B cell (primary cell): Measurements from ENCODE around the gene TP53. TPM values are rescaled to one million over a fixed set of nuclear protein-coding genes. Genes with fewer than 3 reads are reported as not detected.

Experiments used
- ATAC-seq: fragments of 200-7000 bp; cut with Tn5 transposase; one replicate; pipeline ENCODE4 v1.10.0; 2021; ENCODE audit warnings: low read depth, mild to moderate bottlenecking, moderate number of reproducible peaks, moderate library complexity
- CTCF ChIA-PET: fragments of 350-600 bp; sonication (Branson Sonifier 250); formaldehyde crosslinking; loops from one replicate; lab custom pipeline; 2021; ENCODE audit warnings: antibody characterized with exemption, inconsistent platforms; lab: Charles Lee
- POLR2A ChIA-PET: fragments of 350-600 bp; sonication (Branson Sonifier 250); formaldehyde crosslinking; loops from one replicate; lab custom pipeline; 2021; ENCODE audit warnings: antibody characterized with exemption; lab: Charles Lee
- DNase-seq: peaks from one replicate; pipeline ENCODE4 v3.0.0; 2013
- H2AFZ ChIP-seq: 2 replicates; pipeline ENCODE4 v1.6.1; 2012; ENCODE audit warnings: mild to moderate bottlenecking, low read depth, low read length; ENCODE audit not compliant: insufficient read depth, poor library complexity, severe bottlenecking
- H3K27ac ChIP-seq, 2 donors: 1 replicate in 1 of 2; 2 replicates in 1 of 2; pipeline ENCODE4 v1.5.1; 2012 to 2013; ENCODE audit warnings: low read length in 2 of 2, mild to moderate bottlenecking in 2 of 2, moderate library complexity in 1 of 2
- H3K27me3 ChIP-seq, 4 experiments: fragments of 200-600 bp in 1 of 4; sonication (generic) in 1 of 4; replicated peaks in 1 of 4; 1 replicate in 2 of 4; 2 replicates in 2 of 4; pipeline versions ENCODE4 v1.6.1 to v1.7.0; 2013 to 2016; ENCODE audit warnings: low read length in 3 of 4, mild to moderate bottlenecking in 2 of 4, mixed read lengths in 1 of 4, moderate library complexity in 1 of 4; ENCODE audit not compliant: insufficient read depth in 4 of 4, control insufficient read depth in 3 of 4; ENCODE audit errors: control extremely low read depth in 1 of 4
- H3K36me3 ChIP-seq, 2 experiments: replicated peaks in 1 of 2; 1 replicate in 1 of 2; 2 replicates in 1 of 2; pipeline versions ENCODE4 v1.6.1 to v1.7.1; 2013; ENCODE audit warnings: low read length in 1 of 2; ENCODE audit not compliant: insufficient read depth in 2 of 2, control insufficient read depth in 1 of 2; ENCODE audit errors: control extremely low read depth in 1 of 2, extremely low read depth in 1 of 2
- H3K4me1 ChIP-seq, 2 donors: fragments of 200-600 bp in 1 of 2; sonication (generic) in 1 of 2; 1 replicate in 1 of 2; 2 replicates in 1 of 2; pipeline versions ENCODE4 v1.5.1 to v1.6.1; 2013 to 2017; ENCODE audit warnings: low read length in 2 of 2; ENCODE audit not compliant: control insufficient read depth in 2 of 2, insufficient read depth in 2 of 2
- H3K4me2 ChIP-seq: replicated peaks from 2 replicates; pipeline ENCODE3; 2012; ENCODE audit warnings: mild to moderate bottlenecking, low read depth, low read length; ENCODE audit not compliant: poor library complexity, severe bottlenecking
- H3K4me3 ChIP-seq, 5 experiments: fragments of 200-600 bp in 1 of 5; sonication (generic) in 1 of 5; 1 replicate in 3 of 5; 2 replicates in 2 of 5; pipeline versions ENCODE4 v1.5.1 to v1.7.0; 2011 to 2016; ENCODE audit warnings: low read length in 4 of 5, mild to moderate bottlenecking in 4 of 5, low read depth in 2 of 5, control low read depth in 1 of 5, moderate library complexity in 1 of 5; ENCODE audit not compliant: insufficient read depth in 1 of 5; ENCODE audit errors: control extremely low read depth in 1 of 5, extremely low read depth in 1 of 5
- H3K79me2 ChIP-seq: fragments of 200-600 bp; sonication (generic); one replicate; pipeline ENCODE4 v1.6.0; 2016; ENCODE audit warnings: low read length; ENCODE audit not compliant: control insufficient read depth, insufficient read depth
- H3K9ac ChIP-seq: fragments of 200-600 bp; sonication (generic); 2 replicates; pipeline ENCODE4 v1.6.1; 2017; ENCODE audit warnings: mild to moderate bottlenecking, low read length, moderate library complexity
- H3K9me3 ChIP-seq, 3 donors: one replicate each; pipeline versions ENCODE4 v1.6.1 to v1.7.1; 2013; ENCODE audit warnings: low read length in 2 of 3; ENCODE audit not compliant: control insufficient read depth in 2 of 3, insufficient read depth in 1 of 3; ENCODE audit errors: control extremely low read depth in 1 of 3
- H4K20me1 ChIP-seq: 2 replicates; pipeline ENCODE4 v1.6.0; 2012; ENCODE audit warnings: mild to moderate bottlenecking, low read length; ENCODE audit not compliant: insufficient read depth, control insufficient read depth, poor library complexity, severe bottlenecking
- H3K27ac Mint-ChIP-seq: one replicate; pipeline ENCODE4 v1.8.0; 2021; ENCODE audit warnings: mixed read lengths
- H3K27me3 Mint-ChIP-seq: one replicate; pipeline ENCODE4 v1.8.0; 2021; ENCODE audit warnings: mixed read lengths
- H3K4me1 Mint-ChIP-seq: one replicate; pipeline ENCODE4 v1.8.0; 2021; ENCODE audit warnings: mixed read lengths
- H3K4me3 Mint-ChIP-seq: one replicate; pipeline ENCODE4 v1.8.0; 2021; ENCODE audit warnings: mixed read lengths
- H3K9me3 Mint-ChIP-seq: one replicate; pipeline ENCODE4 v1.8.0; 2022; ENCODE audit warnings: mixed read lengths; ENCODE audit not compliant: insufficient read depth
- EZH2 ChIP-seq: IDR thresholded peaks from 2 replicates; pipeline ENCODE4 v1.6.1; 2012; ENCODE audit warnings: borderline replicate concordance, low read depth, mild to moderate bottlenecking, moderate library complexity, low read length; ENCODE audit not compliant: insufficient read depth, poor library complexity, severe bottlenecking
- WGBS: methylation state at CpG from one replicate; pipeline ENCODE4 v1.1.5; 2013; ENCODE audit warnings: missing lambda C conversion rate; ENCODE audit not compliant: insufficient coverage; 5-methylcytosine and 5-hydroxymethylcytosine counted together
- intact Hi-C: fragments of 100-400 bp; cut with micrococcal nuclease; formaldehyde crosslinking; loops from one replicate; pipeline ENCODE4 v1.10.0; 2022
- polyA plus RNA-seq: library from polyadenylated mRNA; depleted of rRNA; stranded (reverse); fragments of >200 nt; gene quantifications from 2 replicates; pipeline ENCODE4 v1.2.3, GENCODE V29; 2012
- total RNA-seq, 2 donors: library from RNA; stranded (reverse); fragments of 120-200 nt in 1 of 2; gene quantifications; 1 replicate in 1 of 2; 2 replicates in 1 of 2; pipeline versions ENCODE4 v1.2.3 to v1.2.4, GENCODE V29; 2013 to 2022
- TF ChIP-seq, protein P1 (sequence below): fragments of 200-600 bp; IDR thresholded peaks from one replicate; pipeline ENCODE4 v1.8.0; 2022; ENCODE audit warnings: antibody characterized with exemption, mild to moderate bottlenecking

TP53 gene
- total and polyA plus RNA-seq, 2 donors (not counting 1 experiment from before 2014, with no cell fraction given) = 76.1 to 89.9 TPM

DNA sequence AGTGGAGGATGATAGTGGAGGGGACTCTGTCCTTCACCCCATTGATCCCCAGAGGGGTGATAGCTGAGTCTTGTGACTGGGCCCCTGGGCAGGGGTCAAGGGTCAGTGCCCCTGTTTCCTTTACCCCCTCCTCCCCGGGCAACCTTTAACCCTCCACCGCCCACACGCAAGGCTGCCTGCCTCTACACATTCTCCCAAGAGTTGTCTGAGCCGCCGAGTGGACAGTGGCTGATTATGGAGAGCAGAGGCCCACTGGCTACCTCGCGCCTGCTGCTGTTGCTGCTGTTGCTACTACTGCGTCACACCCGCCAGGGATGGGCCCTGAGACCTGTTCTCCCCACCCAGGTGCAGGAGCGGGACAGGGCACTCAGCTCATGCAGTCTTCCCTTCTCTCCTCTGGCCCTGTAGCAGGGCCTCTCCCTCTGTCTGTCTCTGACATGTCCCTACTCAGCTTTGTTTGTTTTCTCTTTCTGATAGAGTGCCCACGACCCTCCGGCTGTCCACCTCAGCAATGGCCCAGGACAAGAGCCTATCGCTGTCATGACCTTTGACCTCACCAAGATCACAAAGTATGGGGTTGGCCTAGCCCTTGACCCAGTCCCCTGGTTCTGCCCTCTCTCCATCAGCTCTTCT lies 57.2 kb downstream of the TP53 start, which contains the start of gene SHBG:
Gene SHBG, plus strand, starts transcription at position 197 of the 633 bp plus-strand sequence. Its CDS starts 38 bp downstream, at position 235.
- no peak within 1 kb of the TSS for H2AFZ ChIP-seq
- no peaks in the 10 kb centered on the region for H3K9me3 ChIP-seq
- intact Hi-C loops = no loop called here
- no peaks in the 10 kb centered on the region for H3K27me3 Mint-ChIP-seq
- TF ChIP-seq, protein P1, sequence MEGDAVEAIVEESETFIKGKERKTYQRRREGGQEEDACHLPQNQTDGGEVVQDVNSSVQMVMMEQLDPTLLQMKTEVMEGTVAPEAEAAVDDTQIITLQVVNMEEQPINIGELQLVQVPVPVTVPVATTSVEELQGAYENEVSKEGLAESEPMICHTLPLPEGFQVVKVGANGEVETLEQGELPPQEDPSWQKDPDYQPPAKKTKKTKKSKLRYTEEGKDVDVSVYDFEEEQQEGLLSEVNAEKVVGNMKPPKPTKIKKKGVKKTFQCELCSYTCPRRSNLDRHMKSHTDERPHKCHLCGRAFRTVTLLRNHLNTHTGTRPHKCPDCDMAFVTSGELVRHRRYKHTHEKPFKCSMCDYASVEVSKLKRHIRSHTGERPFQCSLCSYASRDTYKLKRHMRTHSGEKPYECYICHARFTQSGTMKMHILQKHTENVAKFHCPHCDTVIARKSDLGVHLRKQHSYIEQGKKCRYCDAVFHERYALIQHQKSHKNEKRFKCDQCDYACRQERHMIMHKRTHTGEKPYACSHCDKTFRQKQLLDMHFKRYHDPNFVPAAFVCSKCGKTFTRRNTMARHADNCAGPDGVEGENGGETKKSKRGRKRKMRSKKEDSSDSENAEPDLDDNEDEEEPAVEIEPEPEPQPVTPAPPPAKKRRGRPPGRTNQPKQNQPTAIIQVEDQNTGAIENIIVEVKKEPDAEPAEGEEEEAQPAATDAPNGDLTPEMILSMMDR = no peak
- no peak for TF ChIP-seq EZH2
- H3K79me2 ChIP-seq = peaks cover 11% of the 10 kb centered on the region
- no peaks in the 10 kb centered on the region for H4K20me1 ChIP-seq
- no peak for DNase-seq
- no peak within 1 kb of the TSS for H3K4me2 ChIP-seq
- no peak within 1 kb of the TSS for H3K9ac ChIP-seq
- H3K4me1 ChIP-seq = peaks cover 6 to 14% of the 10 kb centered on the region in 2 donors
- POLR2A ChIA-PET = interaction anchor here (0.6 kb wide), 1 partner anchor 15 kb away, joined by 3 read pairs; no protein-coding TSS in a partner anchor
- H3K36me3 ChIP-seq = no peaks in the 10 kb centered on the region
- H3K27ac Mint-ChIP-seq = no peak within 1 kb of the TSS
- H3K27me3 ChIP-seq = no peaks in the 10 kb centered on the region
- CTCF ChIA-PET = interaction anchor here (4.6 kb wide), 1 partner anchor 57 kb away, joined by 35 read pairs; the partner anchor contains the start of genes TP53 and WRAP53
- no peak within 1 kb of the TSS for H3K27ac ChIP-seq
- no peaks in the 10 kb centered on the region for H3K9me3 Mint-ChIP-seq
- no peak within 1 kb of the TSS for H3K4me3 Mint-ChIP-seq
- ATAC-seq = no peak
- H3K4me3 ChIP-seq = no peak within 1 kb of the TSS
- WGBS = 98% methylated on average over 10 of the region's 13 CpGs
- peaks cover 17% of the 10 kb centered on the region for H3K4me1 Mint-ChIP-seq
